GM23338 (cell line): ENCODE data around the gene FAM221A. TPM values are rescaled to one million over a fixed set of nuclear protein-coding genes. Genes with fewer than 3 reads are reported as not detected.

Experiments used
- ATAC-seq: fragments of 200-7000 bp; cut with Tn5 transposase; 3 replicates; pipeline ENCODE4 v1.9.1; 2020
- DNase-seq: peaks from one replicate; pipeline ENCODE4 v3.0.0-alpha.2; 2015; ENCODE audit warnings: low spot score
- H2AFZ ChIP-seq: fragments of 200-600 bp; sonication (generic); 2 replicates; pipeline ENCODE4 v1.8.0; 2016; ENCODE audit warnings: antibody characterized with exemption, mild to moderate bottlenecking, moderate library complexity
- H3F3A ChIP-seq: fragments of 200-600 bp; sonication (generic); replicated peaks from 2 replicates; pipeline ENCODE4 v1.8.0; 2017; ENCODE audit warnings: antibody characterized with exemption, mixed run types, low read depth
- H3K27ac ChIP-seq: fragments of 200-600 bp; sonication (generic); 2 replicates; pipeline ENCODE4 v1.6.1; 2016; ENCODE audit warnings: low read depth
- H3K27me3 ChIP-seq: fragments of 200-600 bp; sonication (generic); 2 replicates; pipeline ENCODE4 v1.8.0; 2016; ENCODE audit warnings: mild to moderate bottlenecking, mixed run types, moderate library complexity; ENCODE audit not compliant: insufficient read depth
- H3K36me3 ChIP-seq: fragments of 200-600 bp; sonication (generic); 2 replicates; pipeline ENCODE4 v1.8.0; 2016; ENCODE audit warnings: mild to moderate bottlenecking; ENCODE audit not compliant: insufficient read depth
- H3K4me1 ChIP-seq: fragments of 200-600 bp; sonication (generic); 2 replicates; pipeline ENCODE4 v1.8.0; 2016; ENCODE audit warnings: mild to moderate bottlenecking, moderate library complexity; ENCODE audit not compliant: insufficient read depth
- H3K4me2 ChIP-seq: fragments of 200-600 bp; sonication (generic); 2 replicates; pipeline ENCODE4 v1.7.1; 2017; ENCODE audit warnings: mixed run types
- H3K4me3 ChIP-seq: fragments of 200-600 bp; sonication (generic); 2 replicates; pipeline ENCODE4 v1.6.1; 2016; ENCODE audit warnings: mixed run types
- H3K79me2 ChIP-seq: fragments of 200-600 bp; sonication (generic); replicated peaks from 2 replicates; pipeline ENCODE4 v1.8.0; 2017; ENCODE audit warnings: mild to moderate bottlenecking; ENCODE audit not compliant: insufficient read depth
- H3K9me2 ChIP-seq: fragments of 200-600 bp; sonication (generic); 2 replicates; pipeline ENCODE4 v1.8.0; 2017; ENCODE audit not compliant: insufficient read depth
- H4K20me1 ChIP-seq: fragments of 200-600 bp; sonication (generic); replicated peaks from 2 replicates; pipeline ENCODE4 v1.8.0; 2017; ENCODE audit warnings: mild to moderate bottlenecking; ENCODE audit not compliant: insufficient read depth
- H3K27ac Mint-ChIP-seq: 2 replicates; pipeline ENCODE4 v1.8.0; 2020; ENCODE audit warnings: inconsistent platforms, mild to moderate bottlenecking, moderate library complexity, mixed read lengths
- H3K27me3 Mint-ChIP-seq: 3 replicates; pipeline ENCODE4 v1.8.0; 2022; ENCODE audit warnings: low read depth, mild to moderate bottlenecking, moderate library complexity, mixed read lengths, inconsistent platforms; ENCODE audit not compliant: insufficient read depth, poor library complexity
- H3K36me3 Mint-ChIP-seq: 3 replicates; pipeline ENCODE4 v1.8.0; 2021; ENCODE audit warnings: low read depth, mild to moderate bottlenecking, inconsistent platforms, moderate library complexity, mixed read lengths
- H3K4me1 Mint-ChIP-seq: 3 replicates; pipeline ENCODE4 v1.8.0; 2020; ENCODE audit warnings: mild to moderate bottlenecking, inconsistent platforms, mixed read lengths
- H3K4me3 Mint-ChIP-seq: 3 replicates; pipeline ENCODE4 v1.8.0; 2021; ENCODE audit warnings: moderate library complexity, mild to moderate bottlenecking, inconsistent platforms, mixed read lengths
- H3K9me3 Mint-ChIP-seq: 3 replicates; pipeline ENCODE4 v1.8.0; 2020; ENCODE audit warnings: moderate library complexity, mild to moderate bottlenecking, inconsistent platforms, mixed read lengths
- CTCF ChIP-seq, 2 experiments: fragments of 200-600 bp in 1 of 2; sonication (generic) in 1 of 2; conservative IDR thresholded peaks; 2 replicates each; pipeline versions ENCODE4 v1.5.1 to v1.6.1; 2016 to 2017; ENCODE audit warnings: antibody characterized with exemption in 2 of 2, low read depth in 2 of 2, mild to moderate bottlenecking in 2 of 2, moderate library complexity in 1 of 2
- ETS1 ChIP-seq: IDR thresholded peaks from 2 replicates; pipeline ENCODE4 v1.6.1; 2016; ENCODE audit warnings: antibody characterized with exemption
- EZH2 ChIP-seq: fragments of 200-600 bp; sonication (generic); IDR thresholded peaks from one replicate; pipeline ENCODE4 v1.8.0; 2017; ENCODE audit warnings: antibody characterized with exemption, mild to moderate bottlenecking, low read depth; ENCODE audit not compliant: unreplicated experiment
- EZH2phosphoT487 ChIP-seq: fragments of 200-600 bp; sonication (generic); IDR thresholded peaks from one replicate; pipeline ENCODE4 v1.8.1; 2018; ENCODE audit warnings: antibody characterized with exemption; ENCODE audit not compliant: unreplicated experiment
- NANOG ChIP-seq: IDR thresholded peaks from 2 replicates; pipeline ENCODE4 v1.6.1; 2016; ENCODE audit warnings: antibody characterized with exemption, borderline replicate concordance
- POLR2AphosphoS5 ChIP-seq: IDR thresholded peaks from 2 replicates; pipeline ENCODE4 v1.6.1; 2016; ENCODE audit warnings: antibody characterized with exemption, low read depth
- REST ChIP-seq: IDR thresholded peaks from one replicate; pipeline ENCODE4 v1.6.1; 2018; ENCODE audit warnings: antibody characterized with exemption; ENCODE audit not compliant: unreplicated experiment
- STAT1 ChIP-seq: IDR thresholded peaks from one replicate; pipeline ENCODE4 v1.6.1; 2016; ENCODE audit warnings: antibody characterized with exemption; ENCODE audit not compliant: unreplicated experiment
- ZNF114 ChIP-seq: fragments of 250-450 bp; sonication (Bioruptor Pico); IDR thresholded peaks from 2 replicates; pipeline ENCODE4 v1.5.0; 2020; ENCODE audit warnings: mild to moderate bottlenecking, moderate library complexity
- ZNF331 ChIP-seq: fragments of 250-450 bp; sonication (Bioruptor Pico); IDR thresholded peaks from 2 replicates; pipeline ENCODE4 v1.5.0; 2020; ENCODE audit warnings: low read depth, mild to moderate bottlenecking, moderate library complexity
- ZNF462 ChIP-seq: fragments of 250-450 bp; sonication (Bioruptor Pico); IDR thresholded peaks from 2 replicates; pipeline ENCODE4 v1.5.0; 2020; ENCODE audit warnings: mild to moderate bottlenecking, moderate library complexity
- polyA plus RNA-seq: library from polyadenylated mRNA; unstranded; fragments of >200 nt; fragmentation: Nextera tagmentation; extraction: Ambion mirVana; gene quantifications from 2 replicates; pipeline ENCODE4 v1.2.1, GENCODE V29; 2016
- total RNA-seq: library from RNA; depleted of rRNA; stranded (reverse); fragments of >200 nt; shearing (Covaris generic); gene quantifications from 2 replicates; pipeline ENCODE4 v1.2.3, GENCODE V29; 2014

FAM221A gene
- total and polyA plus RNA-seq, 2 experiments from 2014 or later, result 31.4 to 35.7 TPM

GRCh38 chr7:23717788-23718187 is 37.8 kb downstream of the FAM221A start (continued):
- TF ChIP-seq REST (no peak), NANOG (no peak), EZH2phosphoT487 (no peak), POLR2AphosphoS5 (no peak), STAT1 (no peak)

GRCh38 chr7:23721456-23721855 is 41.5 kb downstream of the FAM221A start:
- Histone ChIP-seq H3K27me3 (peaks cover 65% of the 10 kb centered on the region), H2AFZ (no peak overlapping the region), H3K79me2 (no peaks in the 10 kb centered on the region), H3K9me2 (no peaks in the 10 kb centered on the region), H3K4me2 (no peak overlapping the region), H3K27ac (no peak overlapping the region), H3K36me3 (no peaks in the 10 kb centered on the region), H3F3A (no peaks in the 10 kb centered on the region), H4K20me1 (no peaks in the 10 kb centered on the region), H3K4me1 (peaks cover 8% of the 10 kb centered on the region), H3K4me3 (no peak overlapping the region)
- Mint-ChIP-seq H3K9me3 (peaks cover 20% of the 10 kb centered on the region), H3K4me1 (peaks cover 18% of the 10 kb centered on the region), H3K27me3 (peaks cover 51% of the 10 kb centered on the region), H3K27ac (no peak overlapping the region), H3K36me3 (peaks cover 14% of the 10 kb centered on the region), H3K4me3 (no peak overlapping the region)
- no peak for DNase-seq
- no peak for ATAC-seq
- TF ChIP-seq CTCF (conservative IDR thresholded peaks at IDR 0.05; ENCODE audit: low read depth in 2 of 2), result no peak
- no peak for TF ChIP-seq NANOG
- TF ChIP-seq ZNF114 (CRISPR knock-in tag), result no peak
- no peak for TF ChIP-seq POLR2AphosphoS5
- TF ChIP-seq ETS1, result no peak
- no peak for TF ChIP-seq ZNF331 (CRISPR knock-in tag)
- TF ChIP-seq EZH2, result no peak
- no peak for TF ChIP-seq ZNF462 (CRISPR knock-in tag)
- TF ChIP-seq EZH2phosphoT487, result no peak
